HG03460 (cell line): ENCODE results near the gene SMARCB1.

Experiments
- ATAC-seq: cut with Tn5 transposase; IDR thresholded peaks from one replicate; pipeline ENCODE4 v1.9.1; 2021; ENCODE audit not compliant: unreplicated experiment

SMARCB1 gene

DNA sequence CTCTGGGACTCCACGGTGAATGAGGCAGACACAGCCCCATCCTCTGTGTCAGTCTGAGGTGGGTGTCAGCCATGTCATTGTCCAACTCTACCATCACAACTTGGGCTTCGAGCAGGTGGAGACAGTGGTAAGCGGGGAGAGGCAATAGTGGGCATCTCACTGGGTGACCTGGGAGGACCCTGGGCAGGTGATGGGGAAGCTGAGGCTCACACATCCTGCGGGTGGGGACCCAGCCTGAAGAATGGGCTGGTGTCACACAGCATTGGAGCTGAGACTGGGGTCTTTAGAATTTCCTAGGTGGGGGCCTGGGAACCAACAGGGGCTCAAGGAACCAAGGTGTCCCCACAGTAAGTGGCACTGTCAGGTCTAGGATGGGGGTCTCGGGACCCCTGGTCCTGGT is 7.0 kb upstream of the SMARCB1 start:
- no peak for ATAC-seq

DNA sequence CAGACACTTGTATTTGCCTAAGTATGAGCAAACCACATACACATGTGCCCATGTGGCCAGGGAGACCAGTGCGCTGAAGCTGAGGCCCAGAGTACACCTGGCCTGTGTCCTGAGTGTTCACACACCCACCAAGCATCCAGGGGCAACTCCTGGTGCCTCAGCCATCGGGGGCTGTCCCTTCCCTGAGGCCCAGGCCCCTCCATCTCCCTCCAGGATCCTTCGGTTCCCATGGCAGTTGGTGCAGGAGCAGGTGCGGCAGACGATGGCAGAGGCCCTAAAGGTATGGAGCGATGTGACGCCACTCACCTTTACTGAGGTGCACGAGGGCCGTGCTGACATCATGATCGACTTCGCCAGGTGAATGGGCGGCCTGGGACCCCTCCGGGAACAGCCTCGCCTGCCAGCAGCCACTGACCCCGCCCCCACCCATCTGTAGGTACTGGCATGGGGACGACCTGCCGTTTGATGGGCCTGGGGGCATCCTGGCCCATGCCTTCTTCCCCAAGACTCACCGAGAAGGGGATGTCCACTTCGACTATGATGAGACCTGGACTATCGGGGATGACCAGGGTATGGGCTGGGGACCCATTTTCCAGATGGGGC is 6.5 kb upstream of the SMARCB1 start:
- no peak for ATAC-seq

GRCh38 chr22:23781065-23781464 is 5.7 kb upstream of the SMARCB1 start:
- ATAC-seq, result no peak

GRCh38 chr22:23781511-23782183 is 5.1 kb upstream of the SMARCB1 start:
- ATAC-seq, result no peak

GRCh38 chr22:23782252-23782651 is 4.5 kb upstream of the SMARCB1 start:
- ATAC-seq, result no peak

DNA sequence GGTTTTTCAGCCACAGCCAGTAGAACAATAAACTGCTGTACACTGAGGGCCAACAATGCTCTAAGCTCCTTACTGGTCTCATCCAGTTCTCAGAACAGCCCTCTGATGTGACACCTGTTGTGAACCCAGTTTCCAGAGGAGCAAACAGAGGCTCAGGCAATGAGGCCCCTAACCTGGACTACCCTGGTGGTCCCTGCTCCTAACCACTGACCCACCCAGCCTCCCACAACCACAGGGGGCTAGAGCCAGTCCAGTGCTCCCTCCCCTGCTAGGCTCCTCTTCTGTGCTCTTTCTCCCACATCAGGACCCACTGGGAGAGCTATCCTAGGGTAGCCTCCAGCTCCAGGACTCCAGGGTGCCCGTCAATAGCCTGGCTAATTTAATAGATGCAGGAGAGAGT is 4.1 kb upstream of the SMARCB1 start:
- ATAC-seq, result no peak

- ATAC-seq, result no peak
Observed at GRCh38 chr22:23783265-23784150, 3.3 kb upstream of the SMARCB1 start.

GRCh38 chr22:23784215-23784732 is 2.5 kb upstream of the SMARCB1 start:
- no peak for ATAC-seq

GRCh38 chr22:23786261-23786710 is 480 bp upstream of the SMARCB1 start:
- ATAC-seq, result no peak

DNA sequence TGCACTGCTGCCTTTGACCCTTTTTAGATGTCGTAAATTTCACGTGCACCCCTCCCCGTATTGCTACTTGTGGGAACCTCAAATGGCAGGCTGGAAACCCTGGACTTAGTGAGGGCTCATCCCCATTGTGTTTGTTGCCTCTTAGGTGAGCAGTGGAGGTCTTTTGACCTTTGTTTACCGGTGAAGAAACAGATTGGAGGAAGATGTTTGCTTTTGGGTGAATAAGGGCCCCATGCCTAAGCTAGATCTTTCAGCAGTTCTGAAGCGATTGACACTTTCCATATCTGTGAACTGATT is 782 bp downstream of the SMARCB1 start:
- ATAC-seq, result peak; percentile 22

- ATAC-seq, result no peak
Observed at GRCh38 chr22:23787910-23788309, 1.1 kb downstream of the SMARCB1 start.

- no peak for ATAC-seq
Observed at GRCh38 chr22:23789121-23789520, 2.4 kb downstream of the SMARCB1 start.

- ATAC-seq, result no peak
Observed at GRCh38 chr22:23789638-23790037, 2.9 kb downstream of the SMARCB1 start.

DNA sequence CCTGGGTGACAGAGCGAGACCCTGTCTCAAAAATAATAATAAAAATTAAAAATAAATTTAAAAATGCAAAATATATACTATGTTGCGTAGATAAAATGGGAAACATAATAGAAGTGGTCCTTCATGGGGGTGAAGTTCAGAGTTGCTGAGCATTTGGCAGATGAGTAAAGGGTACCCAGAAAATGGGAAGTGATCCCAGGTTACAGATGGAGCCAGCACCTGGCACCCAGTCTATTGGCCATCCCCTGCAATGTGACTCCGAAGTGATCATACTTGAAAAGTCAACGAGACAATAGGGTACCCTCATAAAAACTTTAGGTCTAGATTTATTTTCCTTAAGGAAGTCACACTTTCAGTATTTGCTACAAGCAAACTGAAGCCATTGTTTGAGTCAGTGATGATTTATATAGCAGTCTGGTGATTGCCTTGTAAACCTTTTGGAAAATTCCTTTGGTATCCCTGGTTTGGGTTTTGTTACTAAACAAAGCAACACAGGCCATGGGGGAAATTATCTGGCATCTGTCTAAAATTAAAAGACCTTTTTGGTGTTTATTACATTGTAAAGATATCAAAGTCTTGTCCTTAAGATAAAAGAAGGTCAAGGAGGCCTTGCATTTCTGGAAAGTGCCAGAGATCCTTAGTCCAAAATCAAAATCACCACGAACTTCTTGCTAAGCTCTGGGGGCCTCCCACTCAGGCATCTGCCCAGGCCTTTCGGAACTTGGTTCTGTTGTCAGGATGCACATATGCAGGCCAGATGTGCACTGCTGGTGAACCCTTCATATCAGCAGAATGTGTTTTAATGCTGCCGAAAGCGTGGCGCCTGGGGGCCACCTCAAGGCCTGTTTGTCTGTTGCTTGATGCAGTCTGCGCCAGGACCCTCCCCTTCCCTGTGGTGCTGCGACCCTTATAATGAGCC is 4.3 kb downstream of the SMARCB1 start:
- ATAC-seq, result no peak

DNA sequence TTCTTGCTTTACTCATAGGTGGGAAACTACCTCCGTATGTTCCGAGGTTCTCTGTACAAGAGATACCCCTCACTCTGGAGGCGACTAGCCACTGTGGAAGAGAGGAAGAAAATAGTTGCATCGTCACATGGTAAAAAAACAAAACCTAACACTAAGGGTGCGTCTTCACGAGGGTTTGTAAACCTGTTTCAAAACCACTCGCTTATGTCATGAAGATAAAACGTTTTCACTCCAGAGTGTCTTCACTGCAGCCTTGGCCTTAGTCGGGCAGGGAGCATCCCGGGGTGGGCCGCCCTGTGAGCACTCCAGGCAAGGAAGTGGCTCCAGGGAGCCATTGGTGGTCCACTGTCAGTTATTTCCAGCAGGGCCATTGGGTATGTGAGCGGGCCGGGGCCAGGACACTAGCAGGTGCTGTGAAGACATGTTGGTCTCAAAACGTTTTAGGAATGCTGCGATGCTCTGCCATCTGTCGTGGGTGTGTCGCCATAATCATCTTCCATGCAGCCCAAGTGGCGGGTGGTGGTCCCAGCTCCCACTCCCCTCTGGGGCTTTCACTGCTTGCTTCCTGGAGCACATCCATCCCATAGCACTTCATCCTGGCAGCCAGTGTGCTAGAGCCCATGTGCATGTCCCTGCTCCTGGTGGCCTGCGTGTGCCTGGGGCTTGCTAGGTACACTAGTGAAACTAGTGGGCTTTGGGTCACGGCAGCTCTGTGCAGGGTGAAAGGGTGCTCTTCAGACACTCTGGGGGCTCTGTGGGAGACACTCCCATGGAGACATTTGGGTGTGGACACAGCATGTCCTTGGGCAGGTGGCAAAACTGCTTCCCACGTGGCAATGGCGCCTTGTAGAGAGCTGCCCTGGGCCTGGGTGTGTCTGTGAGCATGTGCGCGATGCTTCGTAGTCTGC is 5.2 kb downstream of the SMARCB1 start:
- no peak for ATAC-seq

DNA sequence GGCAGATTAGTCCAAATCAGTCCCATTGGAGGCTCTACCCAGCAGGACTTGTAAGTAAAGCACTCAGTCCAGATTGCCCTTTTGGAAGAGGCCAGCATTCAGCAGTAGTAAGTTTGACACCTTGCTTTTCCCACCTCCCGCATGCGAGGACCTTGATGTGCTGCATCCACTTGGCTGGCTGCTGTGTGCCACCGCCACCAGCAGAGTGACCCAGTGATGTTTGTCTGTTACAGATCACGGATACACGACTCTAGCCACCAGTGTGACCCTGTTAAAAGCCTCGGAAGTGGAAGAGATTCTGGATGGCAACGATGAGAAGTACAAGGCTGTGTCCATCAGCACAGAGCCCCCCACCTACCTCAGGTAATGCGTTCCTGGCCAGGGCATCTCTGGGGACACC is 6.6 kb downstream of the SMARCB1 start:
- ATAC-seq, result no peak

DNA sequence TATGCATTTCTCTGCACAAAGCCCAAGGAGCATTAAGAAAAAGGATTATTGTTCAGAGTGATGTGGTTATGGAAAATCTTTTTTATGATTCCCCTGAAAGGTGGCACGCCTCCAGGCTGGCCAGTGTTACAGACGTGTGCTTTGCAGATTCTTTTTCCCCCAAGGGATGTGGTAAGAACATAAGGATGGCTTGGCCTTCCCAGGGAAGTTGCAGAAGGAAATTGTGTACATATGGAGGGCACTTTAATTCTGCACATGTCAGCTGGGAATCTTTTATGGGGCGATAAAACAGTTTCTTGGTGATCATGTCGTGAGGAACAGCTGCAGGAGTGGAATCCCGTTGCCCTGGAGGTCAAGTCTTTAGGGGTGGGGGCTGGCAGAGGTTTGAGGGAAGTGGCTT is 9.7 kb downstream of the SMARCB1 start:
- ATAC-seq, result no peak

GRCh38 chr22:23800297-23801237 is 13.8 kb downstream of the SMARCB1 start:
- peak; percentile 52 for ATAC-seq
